ENCODE measurements around the gene RAB13.

RAB13 gene

GRCh38 chr1:153973071-153973470 lies 13.1 kb downstream of the RAB13 start:
- no peak for DNase-seq (ENCODE audit: low read depth in 1 of 2, low spot score in 1 of 2)
- no peak for TF ChIP-seq JUND (IDR thresholded peaks at IDR 0.05; ENCODE audit: low read depth)
- in situ Hi-C loops (cut with HindIII; ENCODE audit: low pct_unique_long_range_greater_than_20kb, low sequenced_read_pairs), result no loop called here

GRCh38 chr1:153970346-153970745 lies 15.8 kb downstream of the RAB13 start:
- in situ Hi-C loops (cut with HindIII; ENCODE audit: low pct_unique_long_range_greater_than_20kb, low sequenced_read_pairs), result no loop called here
- TF ChIP-seq JUND (IDR thresholded peaks at IDR 0.05; ENCODE audit: low read depth), result no peak
- DNase-seq (ENCODE audit: low read depth in 1 of 2, low spot score in 1 of 2), result no peak

GRCh38 chr1:153968972-153969371 lies 17.2 kb downstream of the RAB13 start:
- TF ChIP-seq JUND (IDR thresholded peaks at IDR 0.05; ENCODE audit: low read depth), result no peak
- DNase-seq (ENCODE audit: low read depth in 1 of 2, low spot score in 1 of 2), result no peak
- in situ Hi-C loops (cut with HindIII; ENCODE audit: low pct_unique_long_range_greater_than_20kb, low sequenced_read_pairs), result no loop called here

GRCh38 chr1:153968408-153968807 lies 17.7 kb downstream of the RAB13 start:
- TF ChIP-seq JUND (IDR thresholded peaks at IDR 0.05; ENCODE audit: low read depth), result no peak
- in situ Hi-C loops (cut with HindIII; ENCODE audit: low pct_unique_long_range_greater_than_20kb, low sequenced_read_pairs), result no loop called here
- peak in 1 of 2 experiments; percentile 44 for DNase-seq (ENCODE audit: low read depth in 1 of 2, low spot score in 1 of 2)

GRCh38 chr1:153968000-153968363 lies 18.2 kb downstream of the RAB13 start:
- DNase-seq (ENCODE audit: low read depth in 1 of 2, low spot score in 1 of 2), result peak; percentile 65 to 96
- no peak for TF ChIP-seq JUND (IDR thresholded peaks at IDR 0.05; ENCODE audit: low read depth)
- in situ Hi-C loops (cut with HindIII; ENCODE audit: low pct_unique_long_range_greater_than_20kb, low sequenced_read_pairs), result no loop called here

GRCh38 chr1:153967107-153967999 lies 18.8 kb downstream of the RAB13 start, which contains the start of gene CREB3L4:
TSS of gene CREB3L4 (plus strand) at chr1:153967902. CDS start at chr1:153968526, 624 bp downstream.
- DNase-seq (ENCODE audit: low read depth in 1 of 2, low spot score in 1 of 2), result peak; percentile 76 to 99
- in situ Hi-C loops (cut with HindIII; ENCODE audit: low pct_unique_long_range_greater_than_20kb, low sequenced_read_pairs), result no loop called here
- TF ChIP-seq JUND (IDR thresholded peaks at IDR 0.05; ENCODE audit: low read depth), result no peak

GRCh38 chr1:153963850-153964331 lies 22.2 kb downstream of the RAB13 start:
- in situ Hi-C loops (cut with HindIII; ENCODE audit: low pct_unique_long_range_greater_than_20kb, low sequenced_read_pairs), result no loop called here
- peak; percentile 55 to 98 for DNase-seq (ENCODE audit: low read depth in 1 of 2, low spot score in 1 of 2)
- peak; percentile 72; the same call in 1 of the 2 replicates for TF ChIP-seq JUND (IDR thresholded peaks at IDR 0.05; ENCODE audit: low read depth)

GRCh38 chr1:153963030-153963849 lies 22.9 kb downstream of the RAB13 start, which contains the start of gene SLC39A1:
TSS of gene SLC39A1 (minus strand) at chr1:153963537. CDS start at chr1:153962715, 822 bp downstream.
- TF ChIP-seq JUND (IDR thresholded peaks at IDR 0.05; ENCODE audit: low read depth), result no peak
- peak; percentile 88 to 99 for DNase-seq (ENCODE audit: low read depth in 1 of 2, low spot score in 1 of 2)
- in situ Hi-C loops (cut with HindIII; ENCODE audit: low pct_unique_long_range_greater_than_20kb, low sequenced_read_pairs), result no loop called here

GRCh38 chr1:153962088-153963029 lies 23.8 kb downstream of the RAB13 start:
- in situ Hi-C loops (cut with HindIII; ENCODE audit: low pct_unique_long_range_greater_than_20kb, low sequenced_read_pairs), result no loop called here
- no peak for TF ChIP-seq JUND (IDR thresholded peaks at IDR 0.05; ENCODE audit: low read depth)
- DNase-seq (ENCODE audit: low read depth in 1 of 2, low spot score in 1 of 2), result peak in 1 of 2 experiments; percentile 60

GRCh38 chr1:153961421-153961820 lies 24.7 kb downstream of the RAB13 start:
- no peak for DNase-seq (ENCODE audit: low read depth in 1 of 2, low spot score in 1 of 2)
- in situ Hi-C loops (cut with HindIII; ENCODE audit: low pct_unique_long_range_greater_than_20kb, low sequenced_read_pairs), result no loop called here
- TF ChIP-seq JUND (IDR thresholded peaks at IDR 0.05; ENCODE audit: low read depth), result no peak

- no peak for TF ChIP-seq JUND (IDR thresholded peaks at IDR 0.05; ENCODE audit: low read depth)
- in situ Hi-C loops (cut with HindIII; ENCODE audit: low pct_unique_long_range_greater_than_20kb, low sequenced_read_pairs), result no loop called here
- DNase-seq (ENCODE audit: low read depth in 1 of 2, low spot score in 1 of 2), result no peak
Observed at GRCh38 chr1:153960206-153960605, 25.9 kb downstream of the RAB13 start.

- DNase-seq (ENCODE audit: low read depth in 1 of 2, low spot score in 1 of 2), result no peak
- no peak for TF ChIP-seq JUND (IDR thresholded peaks at IDR 0.05; ENCODE audit: low read depth)
- in situ Hi-C loops (cut with HindIII; ENCODE audit: low pct_unique_long_range_greater_than_20kb, low sequenced_read_pairs), result no loop called here
Observed at GRCh38 chr1:153959454-153959853, 26.7 kb downstream of the RAB13 start.

All from T47D (cell line).